ENCODE results near the gene CEP41.
"Not testable (repeated sequence)": the region's sequence is repeated elsewhere in the genome, so short reads cannot be mapped to it uniquely, and the experiment has no call there.

The CEP41 gene

DNA sequence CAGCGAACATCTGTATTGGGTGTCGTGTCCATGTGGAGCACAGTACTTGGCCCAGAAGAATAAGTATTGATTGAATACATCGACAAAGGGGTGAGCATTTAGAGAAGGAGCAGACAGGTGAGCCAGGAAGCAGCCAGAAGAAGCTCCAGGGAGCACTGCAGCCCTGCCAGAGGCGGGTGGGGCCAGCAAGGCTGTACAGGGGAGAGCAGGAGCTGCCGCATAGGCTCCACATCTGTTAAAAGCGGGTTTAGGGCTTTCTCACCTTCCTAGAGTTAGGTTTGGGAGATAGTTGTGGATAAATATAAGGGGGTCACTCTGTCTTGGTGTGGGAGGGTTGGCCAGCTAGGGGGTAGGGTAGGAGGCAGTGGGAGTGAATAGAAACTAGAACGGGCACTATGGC is 61.8 kb downstream of the CEP41 start:
- no peak for DNase-seq (ENCODE audit: low read depth in 1 of 2, low spot score in 1 of 2)
- in situ Hi-C loops (cut with HindIII; ENCODE audit: low pct_unique_long_range_greater_than_20kb, low sequenced_read_pairs) = no loop called here

DNA sequence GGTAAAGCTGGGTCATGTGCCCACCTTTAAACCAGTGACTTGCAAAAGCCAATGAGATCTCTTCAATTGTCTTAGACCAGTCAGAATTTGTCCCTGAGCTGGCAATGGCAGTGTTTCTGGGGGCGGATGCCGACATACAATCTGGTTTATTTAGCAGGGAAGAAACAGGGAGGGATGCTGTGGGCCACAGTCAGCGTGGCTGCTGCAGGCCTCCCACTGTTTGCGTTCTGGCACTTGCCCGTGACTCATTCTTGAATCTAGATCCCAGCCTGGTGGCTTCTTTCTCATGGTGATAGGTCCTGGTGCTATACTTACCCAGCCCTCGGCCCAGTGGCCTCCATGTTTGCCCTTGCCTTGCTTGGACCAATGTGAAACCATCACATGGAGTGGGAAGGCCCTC is 63.6 kb downstream of the CEP41 start:
- no peak for DNase-seq (ENCODE audit: low read depth in 1 of 2, low spot score in 1 of 2)
- no peak for TF ChIP-seq JUND (IDR thresholded peaks at IDR 0.05; ENCODE audit: low read depth)
- in situ Hi-C loops (cut with HindIII; ENCODE audit: low pct_unique_long_range_greater_than_20kb, low sequenced_read_pairs) = no loop called here

More for the DNA sequence above, 61.8 kb downstream of the CEP41 start:
- TF ChIP-seq JUND (IDR thresholded peaks at IDR 0.05; ENCODE audit: low read depth) = no peak

DNA sequence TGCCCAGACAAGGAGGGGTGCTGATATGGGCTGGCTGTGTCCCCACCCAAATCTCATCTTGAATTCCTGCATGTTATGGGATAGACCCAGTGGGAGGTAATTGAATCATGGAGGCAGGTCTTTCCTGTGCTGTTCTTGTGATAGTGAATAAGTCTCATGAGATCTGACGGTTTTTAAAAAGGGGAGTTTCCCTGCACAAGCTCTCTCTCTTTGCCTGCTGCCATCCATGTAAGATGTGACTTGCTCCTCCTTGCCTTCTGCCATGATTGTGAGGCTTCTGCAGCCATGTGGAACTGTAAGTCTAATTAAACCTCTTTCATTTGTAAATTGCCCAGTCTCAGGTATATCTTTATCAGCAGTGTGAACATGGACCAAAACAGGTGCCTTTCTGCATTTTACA is 64.4 kb downstream of the CEP41 start:
- DNase-seq (ENCODE audit: low read depth in 1 of 2, low spot score in 1 of 2); in situ Hi-C loops (cut with HindIII; ENCODE audit: low pct_unique_long_range_greater_than_20kb, low sequenced_read_pairs): not testable (repeated sequence)

DNA sequence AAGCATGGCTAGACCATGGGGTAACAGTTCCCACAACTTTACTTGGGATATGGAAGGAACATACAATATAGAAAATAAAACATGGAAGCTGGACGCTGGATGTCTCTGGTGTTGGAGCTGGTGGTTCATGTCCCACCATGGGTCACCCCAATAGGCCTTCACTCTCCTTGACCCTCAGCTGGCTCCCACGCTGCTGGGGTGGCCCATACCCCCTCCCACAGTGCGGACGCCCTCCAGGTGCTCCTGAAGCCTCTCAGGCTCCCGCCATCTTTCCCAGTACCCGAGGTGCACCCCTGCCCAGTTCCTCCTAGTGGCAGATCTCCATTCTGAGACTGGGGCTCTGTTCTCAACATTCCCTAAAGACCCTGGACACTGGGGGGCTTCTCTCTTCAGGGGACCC is 66.3 kb downstream of the CEP41 start:
- TF ChIP-seq JUND (IDR thresholded peaks at IDR 0.05; ENCODE audit: low read depth) = no peak
- in situ Hi-C loops (cut with HindIII; ENCODE audit: low pct_unique_long_range_greater_than_20kb, low sequenced_read_pairs) = no loop called here
- DNase-seq (ENCODE audit: low read depth in 1 of 2, low spot score in 1 of 2) = no peak

DNA sequence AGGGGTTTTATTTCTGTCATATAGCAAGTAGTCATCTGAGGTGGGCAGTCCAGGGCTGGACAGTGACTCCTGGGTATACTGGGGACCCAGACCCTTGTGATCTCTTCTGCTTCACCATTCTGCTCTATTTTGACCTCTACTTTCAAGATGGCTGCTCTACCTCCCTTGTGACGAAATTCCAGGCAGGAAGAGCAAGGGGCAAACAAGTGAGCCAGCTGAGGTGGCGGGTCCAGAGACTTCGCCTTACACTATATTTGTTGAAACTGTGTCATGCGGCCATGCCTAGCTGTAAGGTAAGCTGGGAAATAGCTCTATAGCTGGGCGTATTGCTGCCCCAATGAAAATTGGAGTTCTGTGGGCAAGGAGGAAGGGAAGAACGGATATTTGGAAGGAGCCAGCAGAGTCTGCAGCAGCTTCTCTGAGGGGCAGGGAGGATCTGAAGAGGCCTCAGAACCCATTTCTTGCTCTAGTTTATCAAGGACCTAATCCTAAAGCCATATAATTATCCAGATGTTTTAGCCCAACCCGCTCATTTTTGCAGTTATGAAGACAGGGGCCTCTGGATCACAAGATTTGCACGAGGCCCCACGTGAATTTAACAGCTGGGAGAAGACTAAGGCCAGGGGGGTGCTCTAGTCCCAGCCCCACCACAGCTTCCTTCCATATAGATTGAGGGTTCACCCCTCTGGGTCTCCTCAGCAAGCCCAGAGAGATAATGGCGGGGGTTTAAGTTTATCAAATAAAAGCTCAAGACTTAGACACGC is 68.2 kb downstream of the CEP41 start:
- no peak for TF ChIP-seq JUND (IDR thresholded peaks at IDR 0.05; ENCODE audit: low read depth)
- no peak for DNase-seq (ENCODE audit: low read depth in 1 of 2, low spot score in 1 of 2)
- in situ Hi-C loops (cut with HindIII; ENCODE audit: low pct_unique_long_range_greater_than_20kb, low sequenced_read_pairs) = no loop called here

DNA sequence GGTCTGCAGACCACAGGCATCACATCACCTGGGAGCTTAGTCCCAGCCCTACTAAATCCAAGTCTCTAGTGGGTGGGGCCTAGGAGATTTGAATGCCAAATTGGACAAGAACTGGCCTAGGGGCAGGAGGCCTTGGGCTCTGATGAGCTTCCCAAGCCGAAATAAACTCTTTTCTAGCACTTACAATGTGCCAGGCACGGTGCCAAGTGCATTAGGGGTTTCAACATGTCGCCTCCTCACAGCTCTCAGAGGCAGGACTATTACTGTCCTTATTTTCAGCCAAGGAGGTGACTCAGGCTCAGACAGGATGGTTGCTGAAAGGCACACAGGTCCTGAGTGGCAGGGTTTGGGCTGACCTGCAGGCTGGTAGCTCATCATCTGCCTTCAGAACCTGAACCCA is 69.8 kb downstream of the CEP41 start:
- TF ChIP-seq JUND (IDR thresholded peaks at IDR 0.05; ENCODE audit: low read depth) = no peak
- DNase-seq (ENCODE audit: low read depth in 1 of 2, low spot score in 1 of 2) = no peak
- in situ Hi-C loops (cut with HindIII; ENCODE audit: low pct_unique_long_range_greater_than_20kb, low sequenced_read_pairs) = no loop called here

DNA sequence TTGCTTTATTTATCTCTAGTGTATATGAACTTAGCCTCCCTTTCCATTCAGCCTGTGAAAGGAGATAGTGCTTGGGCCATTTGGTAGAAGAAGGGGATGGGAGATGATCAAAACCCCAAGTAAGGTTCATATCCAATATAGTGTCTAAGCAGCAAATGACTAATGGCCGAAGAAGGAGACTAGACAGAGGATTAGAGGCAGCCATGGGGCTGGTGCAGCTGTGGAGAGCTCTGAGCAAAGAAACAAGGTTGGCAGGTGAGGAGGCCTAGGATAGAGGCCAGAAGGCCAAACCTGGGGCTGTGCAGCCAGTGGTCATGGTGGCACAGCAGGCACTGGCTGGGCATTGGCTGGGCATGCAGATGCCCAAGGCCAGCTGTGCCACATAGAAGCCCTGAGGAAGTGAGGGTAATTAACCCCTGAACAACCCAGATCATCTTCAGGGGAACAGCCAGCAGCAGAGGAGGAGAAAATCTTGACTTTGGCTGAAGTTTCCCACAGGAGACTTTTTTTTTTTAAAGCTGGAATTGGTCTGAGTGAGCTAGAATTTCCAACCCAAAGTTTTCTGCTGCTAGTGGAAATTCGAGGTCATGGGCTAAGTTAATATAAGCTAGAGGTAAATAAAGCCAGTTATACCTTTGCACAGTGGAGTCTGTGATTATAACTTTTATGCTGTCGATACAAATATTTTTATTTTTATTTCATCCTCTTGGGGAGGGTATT is 70.8 kb downstream of the CEP41 start:
- TF ChIP-seq JUND (IDR thresholded peaks at IDR 0.05; ENCODE audit: low read depth) = no peak
- DNase-seq (ENCODE audit: low read depth in 1 of 2, low spot score in 1 of 2) = no peak
- in situ Hi-C loops (cut with HindIII; ENCODE audit: low pct_unique_long_range_greater_than_20kb, low sequenced_read_pairs) = no loop called here

DNA sequence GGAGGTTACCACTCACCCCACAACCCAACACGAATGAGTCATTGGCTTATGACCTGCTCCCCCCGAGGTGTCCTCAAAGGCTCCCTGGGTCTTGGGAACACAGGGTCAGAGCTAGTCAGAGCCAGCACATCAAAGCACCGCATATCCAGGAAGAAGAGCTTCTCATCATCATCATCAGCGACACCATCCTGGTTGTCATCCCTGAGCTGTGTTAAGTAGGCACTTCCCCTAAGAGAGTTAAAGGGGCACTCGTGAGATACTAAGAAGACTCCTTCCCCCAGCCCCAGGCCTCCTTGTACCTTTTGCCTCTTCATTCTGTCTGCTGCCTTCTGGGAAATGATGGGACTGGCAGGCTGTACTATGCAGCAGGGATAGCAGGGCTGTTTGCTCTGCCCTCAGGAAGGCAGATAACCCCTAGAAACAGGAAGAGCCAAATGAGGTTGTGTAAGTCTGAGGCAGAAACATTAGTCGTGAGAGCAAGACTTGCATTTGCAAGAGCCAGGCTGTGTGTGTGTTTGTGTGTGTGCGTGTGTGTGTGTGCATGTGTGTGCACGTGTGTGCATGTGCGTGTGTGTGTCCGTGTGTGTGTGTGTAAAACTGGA is 71.6 kb downstream of the CEP41 start:
- DNase-seq (ENCODE audit: low read depth in 1 of 2, low spot score in 1 of 2) = no peak
- TF ChIP-seq JUND (IDR thresholded peaks at IDR 0.05; ENCODE audit: low read depth) = no peak
- in situ Hi-C loops (cut with HindIII; ENCODE audit: low pct_unique_long_range_greater_than_20kb, low sequenced_read_pairs) = no loop called here

DNA sequence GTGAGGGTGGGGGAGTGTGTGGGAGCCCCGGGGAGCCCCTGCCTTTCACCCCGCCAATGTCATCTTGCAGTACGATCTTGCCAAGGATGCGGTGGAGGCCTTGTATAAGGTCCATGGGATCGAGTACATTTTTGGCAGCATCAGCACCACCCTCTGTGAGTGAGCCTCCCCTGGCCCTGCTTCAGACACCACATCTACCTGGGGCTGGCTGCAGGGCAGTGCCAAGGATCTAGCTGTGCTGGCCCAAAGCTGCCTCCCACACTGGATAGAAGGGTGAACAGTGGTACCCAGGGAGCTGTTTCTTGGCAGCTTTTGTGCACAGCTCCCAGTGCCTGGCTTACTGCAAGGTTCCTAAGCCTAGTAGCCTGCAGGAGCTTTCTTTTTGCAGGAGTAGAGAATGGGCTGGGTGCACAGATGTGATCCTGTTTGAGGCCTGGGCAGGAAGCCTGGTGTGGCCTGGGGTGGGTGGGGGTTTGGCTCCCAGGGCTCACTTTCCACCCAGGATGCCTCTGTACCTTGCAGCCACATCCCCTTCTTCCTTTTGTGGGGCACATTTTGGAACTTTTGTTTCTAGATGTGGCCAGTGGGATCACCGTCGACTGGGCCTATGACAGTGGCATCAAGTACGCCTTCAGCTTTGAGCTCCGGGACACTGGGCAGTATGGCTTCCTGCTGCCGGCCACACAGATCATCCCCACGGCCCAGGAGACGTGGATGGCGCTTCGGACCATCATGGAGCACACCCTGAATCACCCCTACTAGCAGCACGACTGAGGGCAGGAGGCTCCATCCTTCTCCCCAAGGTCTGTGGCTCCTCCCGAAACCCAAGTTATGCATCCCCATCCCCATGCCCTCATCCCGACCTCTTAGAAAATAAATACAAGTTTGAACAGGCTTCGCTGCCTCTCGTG is 72.7 kb downstream of the CEP41 start:
- TF ChIP-seq JUND (IDR thresholded peaks at IDR 0.05; ENCODE audit: low read depth) = no peak
- no peak for DNase-seq (ENCODE audit: low read depth in 1 of 2, low spot score in 1 of 2)
- in situ Hi-C loops (cut with HindIII; ENCODE audit: low pct_unique_long_range_greater_than_20kb, low sequenced_read_pairs) = no loop called here

DNA sequence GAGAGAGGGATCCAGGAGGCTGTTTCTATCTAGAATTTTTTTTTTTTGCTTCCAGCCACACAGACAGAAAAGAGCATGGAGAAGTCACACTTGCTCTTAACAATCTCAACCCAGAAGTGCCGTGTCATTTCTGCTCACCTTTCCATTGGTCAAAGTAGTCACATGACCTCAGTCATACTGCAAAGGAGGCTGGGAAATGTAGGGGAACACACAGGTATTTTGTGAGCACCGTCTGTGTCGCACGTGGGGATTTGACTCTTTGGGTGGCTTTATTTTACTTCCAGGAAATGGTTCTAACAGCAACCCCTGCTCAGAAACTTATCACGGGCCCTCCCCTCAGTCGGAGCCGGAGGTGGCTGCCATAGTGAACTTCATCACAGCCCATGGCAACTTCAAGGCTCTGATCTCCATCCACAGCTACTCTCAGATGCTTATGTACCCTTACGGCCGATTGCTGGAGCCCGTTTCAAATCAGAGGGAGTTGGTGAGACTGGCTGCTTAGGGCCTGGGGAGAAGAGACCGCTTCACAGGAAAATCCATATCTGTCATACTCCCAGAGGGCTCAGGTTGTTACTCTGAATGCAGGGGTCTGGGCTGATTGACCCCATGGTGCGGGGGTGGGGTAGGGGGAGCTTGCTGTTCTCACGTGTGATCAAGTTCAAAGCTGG is 73.6 kb downstream of the CEP41 start:
- in situ Hi-C loops (cut with HindIII; ENCODE audit: low pct_unique_long_range_greater_than_20kb, low sequenced_read_pairs) = no loop called here
- no peak for TF ChIP-seq JUND (IDR thresholded peaks at IDR 0.05; ENCODE audit: low read depth)
- DNase-seq (ENCODE audit: low read depth in 1 of 2, low spot score in 1 of 2) = no peak

DNA sequence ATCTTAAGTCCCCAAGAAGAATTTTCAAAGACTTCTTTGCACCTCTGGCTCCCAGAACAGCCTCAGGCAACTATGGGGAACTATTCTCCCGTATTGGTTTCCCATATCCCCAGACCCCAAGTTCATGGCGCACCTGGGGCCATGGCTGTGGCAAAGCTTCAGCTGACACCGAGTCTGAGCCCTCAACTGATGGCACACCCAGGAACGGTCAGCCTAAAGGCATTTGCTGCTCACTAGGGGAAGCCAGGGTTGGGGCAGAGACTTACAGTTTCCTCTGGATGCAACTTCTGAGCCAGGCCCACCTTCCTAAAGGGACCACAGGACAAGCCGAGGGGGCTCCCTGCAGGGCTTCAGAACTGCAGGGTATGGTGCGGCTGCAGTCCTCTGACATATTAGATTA is 74.3 kb downstream of the CEP41 start:
- no peak for TF ChIP-seq JUND (IDR thresholded peaks at IDR 0.05; ENCODE audit: low read depth)
- DNase-seq (ENCODE audit: low read depth in 1 of 2, low spot score in 1 of 2) = no peak
- in situ Hi-C loops (cut with HindIII; ENCODE audit: low pct_unique_long_range_greater_than_20kb, low sequenced_read_pairs) = no loop called here

Measured in T47D (cell line).